Effector memory CD8-positive, alpha-beta T cell (primary cell): ENCODE measurements around the gene TMUB1.

Source experiments
- ATAC-seq: fragments of 150-1000 bp; cut with Tn5 transposase; replicated peaks from 2 replicates; pipeline ENCODE4 v1.10.0; 2021; ENCODE audit warnings: mild to moderate bottlenecking, moderate library complexity
- DNase-seq, 3 experiments: peaks; one replicate each; pipeline ENCODE4 v3.0.0; 2021
- H3K27ac Mint-ChIP-seq, 2 donors: one replicate each; pipeline ENCODE4 v1.8.0; 2022; ENCODE audit warnings: mild to moderate bottlenecking in 2 of 2, mixed read lengths in 2 of 2, moderate library complexity in 2 of 2
- H3K27me3 Mint-ChIP-seq, 2 donors: one replicate each; pipeline ENCODE4 v1.8.0; 2022; ENCODE audit warnings: mixed read lengths in 2 of 2
- H3K36me3 Mint-ChIP-seq: one replicate; pipeline ENCODE4 v1.8.0; 2022; ENCODE audit warnings: mild to moderate bottlenecking, moderate library complexity, mixed read lengths; ENCODE audit not compliant: insufficient read depth
- H3K4me1 Mint-ChIP-seq, 2 donors: one replicate each; pipeline ENCODE4 v1.8.0; 2022; ENCODE audit warnings: low read depth in 2 of 2, mixed read lengths in 2 of 2
- H3K4me3 Mint-ChIP-seq, 2 donors: one replicate each; pipeline ENCODE4 v1.8.0; 2022; ENCODE audit warnings: mild to moderate bottlenecking in 2 of 2, mixed read lengths in 2 of 2, moderate library complexity in 2 of 2
- H3K9me3 Mint-ChIP-seq, 2 donors: one replicate each; pipeline ENCODE4 v1.8.0; 2022; ENCODE audit warnings: mixed read lengths in 2 of 2

The TMUB1 gene

DNA sequence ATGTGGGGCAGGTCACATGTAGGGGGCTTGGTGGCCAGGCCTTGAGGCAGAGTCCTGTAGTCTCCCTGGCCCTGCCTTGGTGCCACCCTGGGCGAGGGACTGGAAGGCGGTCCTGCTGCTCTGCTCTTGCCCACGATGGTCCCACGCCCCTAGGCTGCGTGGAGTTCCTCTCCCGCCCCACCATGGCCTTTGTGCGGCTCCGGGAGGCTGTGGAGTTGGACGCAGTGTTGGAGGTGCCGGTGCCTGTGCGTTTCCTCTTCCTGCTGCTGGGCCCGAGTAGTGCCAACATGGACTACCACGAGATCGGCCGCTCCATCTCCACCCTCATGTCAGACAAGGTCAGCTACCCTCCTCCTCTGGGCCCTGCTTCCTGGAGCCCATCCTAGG lies 12.7 kb downstream of the TMUB1 start:
- Mint-ChIP-seq H3K36me3 (peaks cover 52% of the 10 kb centered on the region), H3K4me3 (no peak overlapping the region), H3K9me3 (no peaks in the 10 kb centered on the region), H3K27ac (no peak overlapping the region), H3K4me1 (peaks cover 0 to 5% of the 10 kb centered on the region in 2 donors), H3K27me3 (no peaks in the 10 kb centered on the region)
- DNase-seq (no peak), ATAC-seq (no peak)

GRCh38 chr7:151069841-151070573 lies 13.3 kb downstream of the TMUB1 start:
- H3K27me3 Mint-ChIP-seq, result no peaks in the 10 kb centered on the region
- H3K4me3 Mint-ChIP-seq, result no peak overlapping the region
- peaks cover 0 to 5% of the 10 kb centered on the region in 2 donors for H3K4me1 Mint-ChIP-seq
- ATAC-seq (no peak), DNase-seq (no peak)
- no peak overlapping the region for H3K27ac Mint-ChIP-seq
- H3K36me3 Mint-ChIP-seq, result peaks cover 50% of the 10 kb centered on the region
- no peaks in the 10 kb centered on the region for H3K9me3 Mint-ChIP-seq

- no peaks in the 10 kb centered on the region for H3K9me3 Mint-ChIP-seq
- peaks cover 39% of the 10 kb centered on the region for H3K36me3 Mint-ChIP-seq
- no peak overlapping the region for H3K4me3 Mint-ChIP-seq
- no peak overlapping the region for H3K27ac Mint-ChIP-seq
- H3K4me1 Mint-ChIP-seq, result peaks cover 0 to 5% of the 10 kb centered on the region in 2 donors
- no peaks in the 10 kb centered on the region for H3K27me3 Mint-ChIP-seq
- no peak for ATAC-seq
- no peak for DNase-seq
Measured at GRCh38 chr7:151068069-151068773, 15.1 kb downstream of the TMUB1 start.

- H3K9me3 Mint-ChIP-seq, result no peaks in the 10 kb centered on the region
- peaks cover 6 to 10% of the 10 kb centered on the region in 2 donors for H3K4me1 Mint-ChIP-seq
- ATAC-seq (no peak), DNase-seq (no peak)
- H3K27me3 Mint-ChIP-seq, result no peaks in the 10 kb centered on the region
- H3K27ac Mint-ChIP-seq, result peak overlapping the region in 1 of 2 donors; percentile 69
- peaks cover 29% of the 10 kb centered on the region for H3K36me3 Mint-ChIP-seq
- H3K4me3 Mint-ChIP-seq, result no peak overlapping the region
Measured at GRCh38 chr7:151066273-151066974, 16.9 kb downstream of the TMUB1 start.

DNA sequence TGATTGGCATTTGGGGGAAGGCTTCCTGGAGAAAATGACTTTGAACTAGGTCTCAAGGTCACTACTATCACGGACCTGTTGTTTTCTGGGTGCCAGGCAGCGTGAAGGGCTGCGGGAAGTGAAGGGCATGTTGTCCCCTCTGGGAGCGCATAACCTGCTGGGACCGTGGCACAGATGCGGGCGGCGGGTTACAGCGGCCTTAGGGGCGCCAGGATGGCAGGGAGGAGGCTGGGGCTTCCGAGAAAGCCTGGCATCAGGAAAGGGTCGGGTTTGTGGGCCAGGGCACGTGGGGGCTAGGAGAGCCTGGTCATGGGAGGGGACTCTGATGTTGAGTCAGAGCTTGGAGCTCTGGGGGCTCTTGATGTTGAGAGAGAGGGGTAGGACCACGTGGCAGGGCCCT lies 17.8 kb downstream of the TMUB1 start:
- Mint-ChIP-seq H3K27ac (no peak overlapping the region), H3K36me3 (peaks cover 29% of the 10 kb centered on the region), H3K9me3 (no peaks in the 10 kb centered on the region), H3K4me1 (peaks cover 14 to 17% of the 10 kb centered on the region in 2 donors), H3K27me3 (no peaks in the 10 kb centered on the region), H3K4me3 (no peak overlapping the region)
- ATAC-seq (no peak), DNase-seq (no peak)

DNA sequence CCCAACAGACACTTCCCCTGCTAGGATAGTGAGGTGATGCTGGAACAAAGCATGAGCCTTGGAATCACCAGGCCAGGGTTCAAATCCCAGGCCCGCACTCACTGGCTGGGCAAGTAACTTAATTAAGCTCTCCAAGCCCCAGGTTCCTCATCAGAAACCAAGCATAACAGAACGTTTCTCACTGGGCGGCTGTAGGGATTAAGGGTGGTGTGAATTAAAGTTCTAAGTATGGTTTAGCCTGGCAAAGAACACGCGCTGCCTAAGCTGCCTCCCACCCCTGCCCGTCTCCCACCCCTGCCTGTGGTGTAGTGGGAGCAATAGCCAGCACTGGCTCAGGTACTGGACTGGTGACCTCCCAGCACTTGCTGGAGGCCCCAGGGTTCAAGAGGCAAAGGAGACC lies 18.3 kb downstream of the TMUB1 start:
- DNase-seq (no peak), ATAC-seq (no peak)
- no peaks in the 10 kb centered on the region for H3K9me3 Mint-ChIP-seq
- H3K27me3 Mint-ChIP-seq, result no peaks in the 10 kb centered on the region
- no peak overlapping the region for H3K27ac Mint-ChIP-seq
- no peak overlapping the region for H3K4me3 Mint-ChIP-seq
- H3K4me1 Mint-ChIP-seq, result peaks cover 17 to 19% of the 10 kb centered on the region in 2 donors
- H3K36me3 Mint-ChIP-seq, result peaks cover 29% of the 10 kb centered on the region

DNA sequence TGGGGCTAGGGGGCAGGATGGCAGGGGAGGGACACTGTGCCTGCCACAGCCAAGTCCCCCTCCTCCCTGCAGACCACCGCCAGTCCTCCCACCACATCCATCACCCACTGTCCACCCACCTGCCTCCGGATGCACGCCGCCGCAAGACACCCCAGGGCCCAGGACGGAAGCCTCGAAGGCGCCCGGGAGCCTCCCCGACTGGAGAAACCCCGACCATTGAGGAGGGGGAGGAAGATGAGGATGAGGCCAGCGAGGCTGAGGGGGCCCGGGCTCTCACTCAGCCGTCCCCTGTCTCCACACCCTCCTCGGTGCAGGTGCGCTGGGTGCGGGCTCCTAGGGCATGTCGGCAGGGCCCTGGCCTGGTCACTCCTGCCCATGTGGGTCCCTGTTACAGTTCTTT lies 18.8 kb downstream of the TMUB1 start:
- Mint-ChIP-seq H3K27ac (no peak overlapping the region), H3K36me3 (peaks cover 26% of the 10 kb centered on the region), H3K4me1 (peaks cover 17 to 20% of the 10 kb centered on the region in 2 donors), H3K27me3 (no peaks in the 10 kb centered on the region), H3K9me3 (no peaks in the 10 kb centered on the region), H3K4me3 (no peak overlapping the region)
- no peak for DNase-seq
- ATAC-seq, result no peak

DNA sequence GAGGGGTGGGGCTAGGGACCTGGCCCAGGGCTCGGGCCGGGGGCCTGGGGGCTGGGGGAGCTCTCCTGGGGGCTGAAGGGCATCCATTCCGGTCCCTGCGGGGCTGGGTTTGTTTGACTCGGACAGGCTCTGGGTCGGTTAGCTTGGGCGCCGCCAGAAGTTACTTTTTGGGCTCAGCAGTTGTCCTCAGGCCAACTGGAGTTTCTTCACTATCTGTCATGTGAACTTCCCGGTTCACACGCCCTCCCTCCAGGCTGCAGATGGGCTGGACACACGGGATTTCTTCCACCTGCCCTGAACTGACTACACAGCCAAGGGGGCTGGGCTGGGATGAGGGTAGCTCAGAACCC lies 20.1 kb downstream of the TMUB1 start:
- H3K9me3 Mint-ChIP-seq, result no peaks in the 10 kb centered on the region
- H3K4me1 Mint-ChIP-seq, result peaks cover 26 to 31% of the 10 kb centered on the region in 2 donors
- H3K36me3 Mint-ChIP-seq, result peaks cover 22% of the 10 kb centered on the region
- H3K4me3 Mint-ChIP-seq, result no peak overlapping the region
- no peaks in the 10 kb centered on the region for H3K27me3 Mint-ChIP-seq
- DNase-seq, result no peak
- H3K27ac Mint-ChIP-seq, result peak overlapping the region in 1 of 2 donors; percentile 17
- ATAC-seq, result no peak

DNA sequence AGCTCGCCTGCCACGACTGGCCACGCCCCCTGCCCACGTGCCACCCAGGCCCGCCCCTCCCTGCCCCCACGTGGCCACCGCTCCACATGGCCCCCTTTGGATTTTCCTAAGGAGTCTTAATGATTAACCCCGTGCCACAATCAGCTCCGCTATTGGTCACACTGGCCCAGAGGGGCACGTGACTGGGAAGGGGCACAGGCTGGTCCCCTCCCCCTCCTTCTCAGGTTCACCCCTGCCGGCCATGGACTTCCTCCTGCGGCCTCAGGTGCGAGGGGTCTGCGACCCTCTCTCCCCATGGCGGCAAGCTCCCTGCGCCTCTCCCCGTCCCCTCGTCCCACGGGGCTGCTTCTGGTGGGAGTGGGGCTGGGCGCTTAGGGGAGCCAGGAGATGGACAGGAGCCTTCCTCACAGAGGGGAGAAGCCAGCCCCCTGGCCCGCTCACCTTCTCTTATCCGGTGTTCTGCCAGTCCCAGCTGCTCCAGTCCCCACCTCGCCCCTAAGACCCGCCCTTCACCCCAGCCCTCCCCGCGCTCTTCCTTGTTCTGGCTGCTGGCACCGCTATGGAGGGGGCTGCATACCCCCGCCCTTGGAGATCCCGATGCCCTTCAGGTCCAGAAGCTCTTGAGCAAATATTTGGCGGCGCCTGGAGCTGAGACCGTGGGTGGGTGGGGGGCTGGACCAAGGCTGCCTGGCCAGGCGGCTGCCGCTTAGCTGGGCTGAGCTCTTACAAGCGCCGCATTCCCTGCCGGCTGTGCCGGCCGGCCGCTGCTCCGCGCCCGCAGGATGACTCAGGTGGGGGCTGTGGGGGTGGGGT lies 20.7 kb downstream of the TMUB1 start:
- Mint-ChIP-seq H3K27ac (no peak overlapping the region), H3K9me3 (no peaks in the 10 kb centered on the region), H3K36me3 (peaks cover 20% of the 10 kb centered on the region), H3K27me3 (no peaks in the 10 kb centered on the region), H3K4me3 (no peak overlapping the region), H3K4me1 (peaks cover 27 to 32% of the 10 kb centered on the region in 2 donors)
- ATAC-seq (no peak), DNase-seq (no peak)

- no peak for DNase-seq
- peak overlapping the region in 1 of 2 donors; percentile 39 for H3K27ac Mint-ChIP-seq
- no peaks in the 10 kb centered on the region for H3K27me3 Mint-ChIP-seq
Measured at GRCh38 chr7:151062111-151062398, 21.2 kb downstream of the TMUB1 start.

GRCh38 chr7:151061213-151062110 lies 21.8 kb downstream of the TMUB1 start:
- peaks cover 13% of the 10 kb centered on the region for H3K36me3 Mint-ChIP-seq
- peak overlapping the region; percentile 95 to 97 for H3K4me3 Mint-ChIP-seq
- H3K27ac Mint-ChIP-seq, result peak overlapping the region; percentile 39 to 65
- H3K4me1 Mint-ChIP-seq, result peaks cover 37 to 41% of the 10 kb centered on the region in 2 donors
- DNase-seq, result no peak
- H3K27me3 Mint-ChIP-seq, result no peaks in the 10 kb centered on the region
- no peak for ATAC-seq
- no peaks in the 10 kb centered on the region for H3K9me3 Mint-ChIP-seq

More at GRCh38 chr7:151062111-151062398, 21.2 kb downstream of the TMUB1 start:
- Mint-ChIP-seq H3K4me3 (peak overlapping the region in 1 of 2 donors; percentile 95), H3K9me3 (no peaks in the 10 kb centered on the region), H3K36me3 (peaks cover 15% of the 10 kb centered on the region), H3K4me1 (peaks cover 31 to 37% of the 10 kb centered on the region in 2 donors)
- ATAC-seq, result no peak

- Mint-ChIP-seq H3K36me3 (peaks cover 13% of the 10 kb centered on the region), H3K27ac (peak overlapping the region; percentile 82 to 97), H3K4me1 (peaks cover 37 to 41% of the 10 kb centered on the region in 2 donors), H3K9me3 (no peaks in the 10 kb centered on the region), H3K27me3 (no peaks in the 10 kb centered on the region), H3K4me3 (peak overlapping the region; percentile 95 to 97)
- DNase-seq, result no peak
- ATAC-seq, result no peak
Measured at GRCh38 chr7:151060416-151061212, 22.7 kb downstream of the TMUB1 start.
